Gastroesophageal sphincter (tissue), 4 donors: ENCODE measurements around the gene PCBP4. TPM values are rescaled to one million over a fixed set of nuclear protein-coding genes. Genes with fewer than 3 reads are reported as not detected.

Source experiments
- ATAC-seq: fragments of 150-250 bp; one replicate; pipeline ENCODE4 v1.9.1; 2016; ENCODE audit warnings: mild to moderate bottlenecking, moderate library complexity
- H3K27ac ChIP-seq, 4 donors: fragments of 200-600 bp; sonication (generic) in 3 of 4; 1 replicate in 3 of 4; 2 replicates in 1 of 4; pipeline ENCODE4 v1.5.1; 2016 to 2019
- H3K27me3 ChIP-seq: fragments of 200-600 bp; sonication (generic); one replicate; pipeline ENCODE4 v1.5.1; 2019
- H3K36me3 ChIP-seq, 2 donors: fragments of 200-600 bp; sonication (generic); one replicate each; pipeline ENCODE4 v1.5.1; 2019; ENCODE audit warnings: control low read depth in 1 of 2
- H3K4me1 ChIP-seq, 3 donors: fragments of 200-600 bp; sonication (generic); 1 replicate in 2 of 3; 2 replicates in 1 of 3; pipeline ENCODE4 v1.5.1; 2016 to 2019; ENCODE audit warnings: control low read depth in 2 of 3
- H3K4me3 ChIP-seq, 2 donors: fragments of 200-600 bp; sonication (generic); one replicate each; pipeline ENCODE4 v1.5.1; 2019; ENCODE audit warnings: mild to moderate bottlenecking in 1 of 2, moderate library complexity in 1 of 2
- H3K9me3 ChIP-seq, 3 donors: fragments of 200-600 bp; sonication (generic); one replicate each; pipeline ENCODE4 v1.5.1; 2017 to 2019; ENCODE audit warnings: control low read depth in 2 of 3
- CTCF ChIP-seq, 4 experiments: fragments of 200-600 bp in 2 of 4; fragments of 450-650 bp in 2 of 4; sonication (generic) in 1 of 4; IDR thresholded peaks; one replicate each; pipeline ENCODE4 v1.5.1; 2017 to 2019; ENCODE audit warnings: antibody characterized with exemption in 4 of 4, mild to moderate bottlenecking in 2 of 4, moderate library complexity in 2 of 4
- EP300 ChIP-seq: sonication (generic); formaldehyde crosslinking; IDR thresholded peaks from one replicate; pipeline ENCODE4 v1.6.1; 2017; ENCODE audit warnings: antibody characterized with exemption, mild to moderate bottlenecking
- POLR2A ChIP-seq, 2 donors: fragments of 450-650 bp; IDR thresholded peaks; one replicate each; pipeline ENCODE4 v1.6.1; 2017; ENCODE audit warnings: antibody characterized with exemption in 2 of 2, mild to moderate bottlenecking in 2 of 2, moderate library complexity in 1 of 2
- POLR2AphosphoS5 ChIP-seq: sonication (generic); formaldehyde crosslinking; IDR thresholded peaks from one replicate; pipeline ENCODE4 v1.6.1; 2017; ENCODE audit warnings: antibody characterized with exemption
- WGBS, 2 donors: methylation state at CpG; one replicate each; pipeline ENCODE4 v1.1.5; 2018; ENCODE audit warnings: low coverage in 1 of 2; 5-methylcytosine and 5-hydroxymethylcytosine counted together
- total RNA-seq, 4 donors: library from RNA; depleted of rRNA; stranded (reverse); fragments of >200 nt; gene quantifications; one replicate each; pipeline ENCODE4 v1.1.0, GENCODE V29; 2016

PCBP4 gene
- total RNA-seq, 4 donors from 2014 or later: 80.7 to 335 (median 186) TPM

- Histone ChIP-seq H3K4me1 (peaks cover 0 to 29% (median 4%) of the 10 kb centered on the region in 3 donors), H3K27ac (no peak overlapping the region), H3K27me3 (peaks cover 32% of the 10 kb centered on the region), H3K36me3 (peaks cover 0 to 2% of the 10 kb centered on the region in 2 donors), H3K4me3 (no peak overlapping the region), H3K9me3 (no peaks in the 10 kb centered on the region)
- WGBS, 2 donors: 53% methylated on average over 2 of the region's 2 CpGs; no CpG with 5 or more reads in 1 of the 2 donors
- ATAC-seq: no peak
- no peak for TF ChIP-seq POLR2AphosphoS5
- TF ChIP-seq EP300: no peak
- TF ChIP-seq CTCF (IDR thresholded peaks at IDR 0.05): no peak
- no peak for TF ChIP-seq POLR2A (IDR thresholded peaks at IDR 0.05)
Measured at GRCh38 chr3:51999846-52000245, 32.6 kb upstream of the PCBP4 start.

GRCh38 chr3:51998774-51999173, 31.5 kb upstream of the PCBP4 start:
- Histone ChIP-seq H3K9me3 (no peaks in the 10 kb centered on the region), H3K36me3 (peaks cover 0 to 13% of the 10 kb centered on the region in 2 donors), H3K4me1 (peaks cover 0 to 30% (median 12%) of the 10 kb centered on the region in 3 donors), H3K27ac (no peak overlapping the region), H3K27me3 (peaks cover 32% of the 10 kb centered on the region), H3K4me3 (no peak overlapping the region)
- TF ChIP-seq CTCF (IDR thresholded peaks at IDR 0.05) (no peak), POLR2A (IDR thresholded peaks at IDR 0.05) (no peak), EP300 (no peak), POLR2AphosphoS5 (no peak)
- ATAC-seq: no peak
- 42 to 46% methylated on average over 4 of the region's 7 CpGs for WGBS, 2 donors

- Histone ChIP-seq H3K9me3 (no peaks in the 10 kb centered on the region), H3K27ac (no peak overlapping the region), H3K27me3 (peaks cover 32% of the 10 kb centered on the region), H3K4me3 (no peak overlapping the region), H3K36me3 (peaks cover 0 to 20% of the 10 kb centered on the region in 2 donors), H3K4me1 (peaks cover 0 to 36% (median 12%) of the 10 kb centered on the region in 3 donors)
- TF ChIP-seq CTCF (IDR thresholded peaks at IDR 0.05) (no peak), EP300 (no peak), POLR2AphosphoS5 (no peak), POLR2A (IDR thresholded peaks at IDR 0.05) (no peak)
- no peak for ATAC-seq
- 35 to 57% methylated on average over 6 of the region's 7 CpGs for WGBS, 2 donors
Measured at GRCh38 chr3:51997935-51998596, 30.8 kb upstream of the PCBP4 start.

- Histone ChIP-seq H3K4me1 (peaks cover 0 to 43% (median 12%) of the 10 kb centered on the region in 3 donors), H3K36me3 (peaks cover 0 to 29% of the 10 kb centered on the region in 2 donors), H3K4me3 (no peak overlapping the region), H3K27me3 (peaks cover 32% of the 10 kb centered on the region), H3K9me3 (no peaks in the 10 kb centered on the region), H3K27ac (no peak overlapping the region)
- 22 to 47% methylated on average over 1 to 2 of the region's 2 CpGs for WGBS, 2 donors
- no peak for ATAC-seq
- no peak for TF ChIP-seq CTCF (IDR thresholded peaks at IDR 0.05)
- TF ChIP-seq POLR2AphosphoS5: no peak
- TF ChIP-seq POLR2A (IDR thresholded peaks at IDR 0.05): no peak
- no peak for TF ChIP-seq EP300
Measured at GRCh38 chr3:51997172-51997571, 29.9 kb upstream of the PCBP4 start.
